Measurements from ENCODE around the gene OXLD1. TPM values are rescaled to one million over a fixed set of nuclear protein-coding genes. Genes with fewer than 3 reads are reported as not detected.
A peak's percentile ranks its signal among the peaks of the same experiment; 100 is the strongest.

Gene OXLD1
- total RNA-seq, 1 donor from 2014 or later = 18.4 TPM

GRCh38 chr17:81652906-81653771, 13.3 kb downstream of the OXLD1 start:
- DNase-seq = no peak
- Histone ChIP-seq H3K9me3 (replicated peaks) (no peaks in the 10 kb centered on the region), H3K27me3 (ENCODE audit: low read depth) (peaks cover 61% of the 10 kb centered on the region), H3K27ac (replicated peaks) (no peak overlapping the region), H3K4me3 (no peak overlapping the region), H3K36me3 (no peaks in the 10 kb centered on the region), H3K4me1 (peaks cover 10% of the 10 kb centered on the region)
- no peak for TF ChIP-seq CTCF (IDR thresholded peaks at IDR 0.05; ENCODE audit: borderline replicate concordance)
- intact Hi-C loops (cut with micrococcal nuclease) = no loop called here

GRCh38 chr17:81651692-81652091, 14.7 kb downstream of the OXLD1 start:
- intact Hi-C loops (cut with micrococcal nuclease) = no loop called here
- H3K27me3 ChIP-seq (ENCODE audit: low read depth) = peaks cover 75% of the 10 kb centered on the region
- no peak for DNase-seq

GRCh38 chr17:81650951-81651350, 15.5 kb downstream of the OXLD1 start:
- H3K4me1 ChIP-seq = no peaks in the 10 kb centered on the region
- H3K4me3 ChIP-seq = no peak overlapping the region
- no peak for TF ChIP-seq CTCF (IDR thresholded peaks at IDR 0.05; ENCODE audit: borderline replicate concordance)
- H3K36me3 ChIP-seq = no peaks in the 10 kb centered on the region
- peaks cover 79% of the 10 kb centered on the region for H3K27me3 ChIP-seq (ENCODE audit: low read depth)
- intact Hi-C loops (cut with micrococcal nuclease) = no loop called here
- no peaks in the 10 kb centered on the region for H3K9me3 ChIP-seq (replicated peaks)
- no peak for DNase-seq
- no peak overlapping the region for H3K27ac ChIP-seq (replicated peaks)

More at GRCh38 chr17:81651692-81652091, 14.7 kb downstream of the OXLD1 start:
- Histone ChIP-seq H3K4me1 (peaks cover 4% of the 10 kb centered on the region), H3K9me3 (replicated peaks) (no peaks in the 10 kb centered on the region), H3K4me3 (no peak overlapping the region), H3K27ac (replicated peaks) (no peak overlapping the region), H3K36me3 (no peaks in the 10 kb centered on the region)
- TF ChIP-seq CTCF (IDR thresholded peaks at IDR 0.05; ENCODE audit: borderline replicate concordance) = no peak

GRCh38 chr17:81648707-81649085, 17.7 kb downstream of the OXLD1 start:
- peaks cover 72% of the 10 kb centered on the region for H3K27me3 ChIP-seq (ENCODE audit: low read depth)

GRCh38 chr17:81648013-81648706, 18.2 kb downstream of the OXLD1 start:
- Histone ChIP-seq H3K36me3 (no peaks in the 10 kb centered on the region), H3K9me3 (replicated peaks) (no peaks in the 10 kb centered on the region), H3K4me1 (no peaks in the 10 kb centered on the region), H3K4me3 (peak overlapping the region; percentile 30), H3K27me3 (ENCODE audit: low read depth) (peaks cover 66% of the 10 kb centered on the region), H3K27ac (replicated peaks) (no peak overlapping the region)
- no peak for DNase-seq
- TF ChIP-seq CTCF (IDR thresholded peaks at IDR 0.05; ENCODE audit: borderline replicate concordance) = no peak
- intact Hi-C loops (cut with micrococcal nuclease) = no loop called here

More at GRCh38 chr17:81648707-81649085, 17.7 kb downstream of the OXLD1 start:
- Histone ChIP-seq H3K4me1 (no peaks in the 10 kb centered on the region), H3K9me3 (replicated peaks) (no peaks in the 10 kb centered on the region), H3K4me3 (no peak overlapping the region), H3K27ac (replicated peaks) (no peak overlapping the region), H3K36me3 (no peaks in the 10 kb centered on the region)
- intact Hi-C loops (cut with micrococcal nuclease) = no loop called here
- TF ChIP-seq CTCF (IDR thresholded peaks at IDR 0.05; ENCODE audit: borderline replicate concordance) = no peak
- no peak for DNase-seq

Measured in left ventricle myocardium inferior (tissue), 1 donor.